Bone marrow (tissue), 2 donors: ENCODE data around the gene FAM181A.

Experiments
- DNase-seq, 2 donors: peaks; one replicate each; lab custom pipeline; 2025; lab: John Stamatoyannopoulos, UW

Gene FAM181A

GRCh38 chr14:93903342-93904184 is 23.6 kb upstream of the FAM181A start:
- no peak for DNase-seq

GRCh38 chr14:93905623-93906022 is 21.5 kb upstream of the FAM181A start:
- no peak for DNase-seq

- DNase-seq = no peak
These were observed 20.5 kb upstream of the FAM181A start for GRCh38 chr14:93906341-93907329.

GRCh38 chr14:93909429-93910128 is 17.6 kb upstream of the FAM181A start:
- no peak for DNase-seq

GRCh38 chr14:93911975-93912615 is 15.0 kb upstream of the FAM181A start:
- no peak for DNase-seq

- DNase-seq = no peak
These were observed 14.4 kb upstream of the FAM181A start for GRCh38 chr14:93912782-93913181.

- DNase-seq = no peak
These were observed 12.9 kb upstream of the FAM181A start for GRCh38 chr14:93914278-93914677.

GRCh38 chr14:93915070-93915705 is 12.0 kb upstream of the FAM181A start:
- no peak for DNase-seq

- no peak for DNase-seq
These were observed 11.3 kb upstream of the FAM181A start for GRCh38 chr14:93915800-93916199.

- DNase-seq = no peak
These were observed 10.6 kb upstream of the FAM181A start for GRCh38 chr14:93916498-93916897.

GRCh38 chr14:93917141-93917540 is 10.0 kb upstream of the FAM181A start:
- DNase-seq = no peak

- no peak for DNase-seq
These were observed 5.9 kb upstream of the FAM181A start for GRCh38 chr14:93921001-93921806.

- no peak for DNase-seq
These were observed 3.5 kb upstream of the FAM181A start for GRCh38 chr14:93923626-93924025.

- no peak for DNase-seq
These were observed 2.4 kb upstream of the FAM181A start for GRCh38 chr14:93924592-93925355.

GRCh38 chr14:93925374-93925895 is 1.7 kb upstream of the FAM181A start:
- no peak for DNase-seq

GRCh38 chr14:93926245-93926872 is 785 bp upstream of the FAM181A start:
- DNase-seq = no peak

GRCh38 chr14:93927800-93928145 is 629 bp downstream of the FAM181A start:
- DNase-seq = no peak

GRCh38 chr14:93928184-93929047 is 1.3 kb downstream of the FAM181A start:
- no peak for DNase-seq
